Urinary bladder (tissue), 4 donors: ENCODE data around the gene NRP2. TPM values are rescaled to one million over a fixed set of nuclear protein-coding genes. Genes with fewer than 3 reads are reported as not detected.

Experiments used
- DNase-seq: peaks from one replicate; pipeline ENCODE4 v3.0.0-alpha.2; 2015; ENCODE audit errors: extremely low spot score
- H3K27ac ChIP-seq: one replicate; pipeline ENCODE4 v1.5.1; 2013; ENCODE audit warnings: low read depth, mild to moderate bottlenecking, moderate library complexity
- H3K36me3 ChIP-seq: one replicate; pipeline ENCODE4 v1.6.1; 2013; ENCODE audit warnings: mild to moderate bottlenecking, moderate library complexity; ENCODE audit not compliant: insufficient read depth
- H3K4me1 ChIP-seq: one replicate; pipeline ENCODE4 v1.6.1; 2013; ENCODE audit warnings: mild to moderate bottlenecking, moderate library complexity; ENCODE audit not compliant: insufficient read depth
- H3K4me3 ChIP-seq: one replicate; pipeline ENCODE4 v1.5.1; 2013; ENCODE audit warnings: low read depth, low read length
- WGBS: extraction: QIAGEN DNeasy Blood & Tissue Kit; methylation state at CpG from one replicate; pipeline ENCODE4 v1.1.7; 2013; 5-methylcytosine and 5-hydroxymethylcytosine counted together
- polyA plus RNA-seq: library from polyadenylated mRNA; stranded (reverse); fragments of 200-250 nt; gene quantifications from one replicate; pipeline ENCODE4 v1.2.3, GENCODE V29; 2013
- total RNA-seq: library from RNA; depleted of rRNA; stranded (reverse); fragments of >200 nt; gene quantifications from one replicate; pipeline ENCODE4 v1.2.3, GENCODE V29; 2014
- donor health status: healthy with polysubstance abuse.
- donor health status: healthy.

The NRP2 gene, protein sequence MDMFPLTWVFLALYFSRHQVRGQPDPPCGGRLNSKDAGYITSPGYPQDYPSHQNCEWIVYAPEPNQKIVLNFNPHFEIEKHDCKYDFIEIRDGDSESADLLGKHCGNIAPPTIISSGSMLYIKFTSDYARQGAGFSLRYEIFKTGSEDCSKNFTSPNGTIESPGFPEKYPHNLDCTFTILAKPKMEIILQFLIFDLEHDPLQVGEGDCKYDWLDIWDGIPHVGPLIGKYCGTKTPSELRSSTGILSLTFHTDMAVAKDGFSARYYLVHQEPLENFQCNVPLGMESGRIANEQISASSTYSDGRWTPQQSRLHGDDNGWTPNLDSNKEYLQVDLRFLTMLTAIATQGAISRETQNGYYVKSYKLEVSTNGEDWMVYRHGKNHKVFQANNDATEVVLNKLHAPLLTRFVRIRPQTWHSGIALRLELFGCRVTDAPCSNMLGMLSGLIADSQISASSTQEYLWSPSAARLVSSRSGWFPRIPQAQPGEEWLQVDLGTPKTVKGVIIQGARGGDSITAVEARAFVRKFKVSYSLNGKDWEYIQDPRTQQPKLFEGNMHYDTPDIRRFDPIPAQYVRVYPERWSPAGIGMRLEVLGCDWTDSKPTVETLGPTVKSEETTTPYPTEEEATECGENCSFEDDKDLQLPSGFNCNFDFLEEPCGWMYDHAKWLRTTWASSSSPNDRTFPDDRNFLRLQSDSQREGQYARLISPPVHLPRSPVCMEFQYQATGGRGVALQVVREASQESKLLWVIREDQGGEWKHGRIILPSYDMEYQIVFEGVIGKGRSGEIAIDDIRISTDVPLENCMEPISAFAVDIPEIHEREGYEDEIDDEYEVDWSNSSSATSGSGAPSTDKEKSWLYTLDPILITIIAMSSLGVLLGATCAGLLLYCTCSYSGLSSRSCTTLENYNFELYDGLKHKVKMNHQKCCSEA
- total RNA-seq (101 TPM), polyA plus RNA-seq (74.4 TPM)

- no peak for DNase-seq
- WGBS = under 1% methylated on average over 71 of the region's 71 CpGs
- H3K4me3 ChIP-seq = peak within 1 kb of the TSS; percentile 54
Observed at GRCh38 chr2:205682239-205682970, at the start of gene NRP2. Gene NRP2 (plus strand): TSS chr2:205682501. CDS start chr2:205683291, 790 bp downstream.

GRCh38 chr2:205633994-205634393, 48.3 kb upstream of the NRP2 start:
- no peak overlapping the region for H3K4me3 ChIP-seq
- WGBS = 70% methylated on average over 1 of the region's 1 CpG
- no peak for DNase-seq
- H3K4me1 ChIP-seq = no peaks in the 10 kb centered on the region
- no peak overlapping the region for H3K27ac ChIP-seq
- H3K36me3 ChIP-seq = no peaks in the 10 kb centered on the region

More at GRCh38 chr2:205682239-205682970, at the start of gene NRP2:
- Histone ChIP-seq H3K27ac (peak within 1 kb of the TSS; percentile 63), H3K4me1 (peaks cover 2% of the 10 kb centered on the region), H3K36me3 (no peaks in the 10 kb centered on the region)

GRCh38 chr2:205636549-205637319, 45.6 kb upstream of the NRP2 start:
- H3K27ac ChIP-seq = no peak overlapping the region
- DNase-seq = no peak
- H3K36me3 ChIP-seq = no peaks in the 10 kb centered on the region
- H3K4me3 ChIP-seq = no peak overlapping the region
- no peaks in the 10 kb centered on the region for H3K4me1 ChIP-seq
- WGBS = 56% methylated on average over 7 of the region's 7 CpGs

GRCh38 chr2:205637320-205637602, 45.0 kb upstream of the NRP2 start:
- no peak for DNase-seq
- no peak overlapping the region for H3K27ac ChIP-seq
- H3K4me3 ChIP-seq = no peak overlapping the region
- H3K4me1 ChIP-seq = no peaks in the 10 kb centered on the region
- no peaks in the 10 kb centered on the region for H3K36me3 ChIP-seq

GRCh38 chr2:205637779-205638503, 44.4 kb upstream of the NRP2 start:
- Histone ChIP-seq H3K4me1 (no peaks in the 10 kb centered on the region), H3K36me3 (no peaks in the 10 kb centered on the region), H3K27ac (no peak overlapping the region), H3K4me3 (no peak overlapping the region)
- WGBS = 89% methylated on average over 6 of the region's 6 CpGs
- no peak for DNase-seq

- Histone ChIP-seq H3K36me3 (no peaks in the 10 kb centered on the region), H3K4me1 (no peaks in the 10 kb centered on the region), H3K4me3 (no peak overlapping the region), H3K27ac (no peak overlapping the region)
- 74% methylated on average over 4 of the region's 4 CpGs for WGBS
- no peak for DNase-seq
Observed at GRCh38 chr2:205640716-205641115, 41.6 kb upstream of the NRP2 start.

DNA sequence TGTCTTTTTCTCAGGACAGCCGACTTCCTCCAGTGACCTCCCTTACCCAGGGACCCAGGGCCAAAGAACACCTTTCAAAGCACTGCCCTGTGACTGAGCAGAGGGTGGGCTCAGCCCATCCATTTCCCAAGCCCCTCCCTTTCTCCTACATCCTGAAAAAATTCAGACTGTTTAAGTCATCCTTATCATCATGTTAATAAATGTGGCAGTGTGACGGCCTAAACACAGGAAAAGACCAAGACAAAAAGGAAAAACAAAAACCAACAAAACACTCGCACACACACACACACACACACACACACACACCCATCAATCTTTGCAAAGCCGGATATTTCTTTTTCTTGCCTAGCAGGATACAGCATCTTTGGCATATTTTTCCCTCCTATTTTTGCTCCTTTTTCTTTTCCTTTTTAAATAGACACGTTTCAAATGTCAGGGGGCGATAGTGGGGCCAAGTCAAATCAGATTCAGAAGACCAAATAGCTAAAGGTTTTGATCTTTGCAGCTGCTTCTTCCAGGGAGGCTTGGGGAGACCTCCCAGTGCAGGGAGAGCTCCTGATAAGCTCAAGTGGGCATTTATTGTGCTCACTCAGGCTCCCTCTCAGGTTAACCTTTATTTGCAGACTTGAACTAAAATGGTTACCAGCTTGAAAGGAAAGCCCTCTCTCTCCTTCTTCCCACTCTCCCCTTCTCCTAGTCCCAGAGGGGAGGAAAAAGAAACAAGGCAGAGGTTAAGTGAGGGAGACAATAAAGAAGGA, 39.5 kb upstream of the NRP2 start:
- 58% methylated on average over 6 of the region's 6 CpGs for whole genome bisulfite sequencing
- Histone ChIP-seq H3K27ac (no peak overlapping the region), H3K4me1 (no peaks in the 10 kb centered on the region), H3K4me3 (no peak overlapping the region), H3K36me3 (no peaks in the 10 kb centered on the region)
- DNase-seq = no peak

DNA sequence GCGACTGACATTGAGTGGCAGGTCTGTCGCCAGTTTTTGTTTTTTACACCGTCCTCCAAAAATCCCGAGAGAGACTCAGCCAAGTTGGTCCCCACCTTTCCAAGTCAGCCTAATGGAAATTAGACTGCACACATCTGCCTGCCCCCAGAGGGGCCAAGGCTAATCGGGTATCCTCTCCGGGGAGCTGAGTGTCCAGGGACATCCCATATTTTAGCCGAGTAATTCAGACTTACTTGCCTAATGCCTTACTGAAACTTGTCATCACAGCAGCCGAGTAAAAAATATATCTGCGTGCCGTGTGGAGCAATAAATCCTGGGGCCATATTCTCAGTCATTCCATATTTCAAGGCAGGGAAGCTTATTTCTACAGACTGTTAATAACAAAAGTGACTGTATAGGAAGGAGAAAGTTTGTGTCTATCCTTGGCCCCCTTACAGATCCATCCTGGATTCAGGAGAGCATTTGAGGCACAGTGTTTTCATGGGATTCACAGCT, 38.9 kb upstream of the NRP2 start:
- DNase-seq = no peak
- Histone ChIP-seq H3K36me3 (no peaks in the 10 kb centered on the region), H3K27ac (no peak overlapping the region), H3K4me3 (no peak overlapping the region), H3K4me1 (no peaks in the 10 kb centered on the region)
- 61% methylated on average over 10 of the region's 10 CpGs for WGBS

DNA sequence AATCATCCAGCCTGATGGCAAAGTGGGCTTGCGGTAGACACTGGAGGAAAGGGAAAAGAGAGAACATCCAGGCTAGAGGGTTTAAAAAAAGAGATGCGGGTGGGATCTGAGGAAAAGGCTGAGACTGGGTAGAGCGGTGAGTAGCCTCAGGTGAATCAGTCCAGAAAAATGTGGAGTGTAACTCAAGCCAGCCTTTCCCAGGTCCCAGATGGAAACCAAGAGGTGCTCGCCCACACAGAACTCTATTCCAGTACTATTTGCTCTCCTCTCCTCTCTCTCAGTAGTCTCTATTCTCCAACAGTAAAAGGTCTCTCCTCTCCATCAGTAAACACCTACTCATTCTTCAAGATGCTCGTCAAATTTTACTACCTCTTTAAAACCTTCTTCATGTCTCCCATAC, 38.3 kb upstream of the NRP2 start:
- no peak overlapping the region for H3K27ac ChIP-seq
- no peak for DNase-seq
- no peaks in the 10 kb centered on the region for H3K4me1 ChIP-seq
- no peak overlapping the region for H3K4me3 ChIP-seq
- H3K36me3 ChIP-seq = no peaks in the 10 kb centered on the region
- 93% methylated on average over 5 of the region's 5 CpGs for WGBS

DNA sequence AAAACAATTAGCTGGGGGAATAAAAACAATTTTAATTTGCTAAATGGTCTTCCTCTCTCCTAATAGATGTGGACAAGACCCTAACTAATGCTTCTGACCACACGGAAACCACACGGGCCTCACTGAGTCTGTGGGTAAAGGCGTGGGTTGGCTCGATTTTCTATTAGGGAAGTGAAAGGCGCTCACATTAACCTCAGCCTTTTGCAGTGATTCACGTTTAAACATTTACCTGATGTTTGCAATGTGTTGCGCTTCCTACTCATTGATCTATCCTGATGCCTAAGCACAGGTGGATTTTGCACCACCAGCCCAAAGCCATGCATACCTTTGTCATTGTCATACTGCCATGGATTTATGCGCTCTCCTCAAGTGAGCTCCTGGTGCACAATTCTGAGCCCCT, 35.6 kb upstream of the NRP2 start:
- no peak for DNase-seq
- no peak overlapping the region for H3K4me3 ChIP-seq
- H3K36me3 ChIP-seq = no peaks in the 10 kb centered on the region
- H3K27ac ChIP-seq = no peak overlapping the region
- H3K4me1 ChIP-seq = no peaks in the 10 kb centered on the region
- 87% methylated on average over 8 of the region's 8 CpGs for WGBS

DNA sequence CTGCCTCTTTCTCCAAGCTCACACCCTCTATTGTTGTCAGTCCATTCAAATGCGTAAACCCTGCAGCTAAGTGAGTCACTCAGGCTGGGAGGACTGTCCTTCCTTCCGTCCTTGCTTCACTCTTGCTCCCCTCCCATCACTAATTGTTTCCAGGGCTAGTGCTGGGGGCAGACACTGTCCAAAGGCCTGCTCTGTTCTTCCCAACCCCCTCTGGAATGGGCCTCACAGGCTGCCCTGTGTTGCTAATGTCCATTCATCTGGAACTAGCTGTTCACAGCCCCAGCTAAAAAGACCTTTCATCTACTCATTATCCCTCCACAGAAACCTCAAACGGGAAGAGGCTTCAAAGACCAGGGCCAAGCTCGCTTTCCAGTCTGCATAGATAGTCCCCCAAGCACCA, 31.9 kb upstream of the NRP2 start:
- no peak for DNase-seq
- no peaks in the 10 kb centered on the region for H3K36me3 ChIP-seq
- no peak overlapping the region for H3K4me3 ChIP-seq
- H3K27ac ChIP-seq = no peak overlapping the region
- WGBS = 72% methylated on average over 4 of the region's 4 CpGs
- H3K4me1 ChIP-seq = no peaks in the 10 kb centered on the region

- Histone ChIP-seq H3K27ac (no peak overlapping the region), H3K4me3 (no peak overlapping the region), H3K36me3 (no peaks in the 10 kb centered on the region), H3K4me1 (no peaks in the 10 kb centered on the region)
- over 99% methylated on average over 7 of the region's 7 CpGs for WGBS
- no peak for DNase-seq
Observed at GRCh38 chr2:205650931-205651330, 31.4 kb upstream of the NRP2 start.
